ENCODE measurements around the gene ELAVL3.
"Not testable (repeated sequence)": the region's sequence is repeated elsewhere in the genome, so short reads cannot be mapped to it uniquely, and the experiment has no call there.

ELAVL3 gene

DNA sequence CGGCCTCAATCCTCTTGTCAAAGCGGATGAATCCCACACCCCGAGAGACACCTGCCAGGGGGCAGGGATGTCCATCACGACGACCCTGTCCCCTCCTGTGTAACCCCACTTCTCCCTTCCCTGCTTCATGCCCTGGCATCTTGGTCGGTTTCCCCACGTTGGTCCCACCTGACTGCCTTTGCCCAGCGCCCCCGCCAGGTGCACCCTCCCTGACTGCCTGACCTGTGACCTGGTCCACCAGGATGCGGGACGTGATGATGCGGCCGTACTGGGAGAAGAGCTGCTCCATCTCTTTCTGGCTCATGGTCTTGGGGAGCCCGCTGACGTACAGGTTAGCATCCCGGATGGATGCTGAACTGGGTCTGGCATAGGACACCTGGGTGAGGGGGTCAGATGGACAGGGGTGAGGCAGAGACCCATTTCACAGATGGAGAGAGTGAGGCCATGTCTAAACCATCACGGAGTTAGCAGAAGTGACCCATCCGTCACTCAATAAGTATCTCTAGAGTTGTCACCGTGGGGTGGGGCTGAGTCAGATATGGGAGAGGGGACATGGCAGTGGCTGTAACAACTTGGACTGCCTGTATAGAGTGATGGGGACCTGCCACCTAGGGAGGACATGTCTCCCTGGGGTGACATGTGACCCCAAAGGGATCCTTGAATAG, 22.5 kb downstream of the ELAVL3 start:
- DNase-seq: no peak

DNA sequence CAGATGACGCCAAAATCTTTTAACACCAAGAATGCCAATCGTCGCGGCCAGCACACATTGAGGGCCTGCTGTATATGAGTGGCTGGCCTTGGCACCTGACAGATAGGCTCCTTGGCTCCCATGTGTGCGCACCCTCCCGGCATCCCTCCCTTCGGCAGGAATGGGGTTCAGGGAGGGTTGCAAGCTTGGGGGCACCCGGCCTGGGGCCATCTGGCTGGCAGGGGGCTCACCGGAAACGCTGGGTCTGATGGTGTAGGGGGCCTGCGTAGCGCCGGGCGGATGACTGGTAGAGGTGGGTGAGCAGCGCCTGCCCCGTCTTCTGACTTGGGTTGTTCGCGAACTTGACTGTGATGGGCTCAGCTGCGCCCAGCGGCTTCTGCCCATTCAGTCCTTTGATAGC, 23.0 kb downstream of the ELAVL3 start:
- DNase-seq: no peak

DNA sequence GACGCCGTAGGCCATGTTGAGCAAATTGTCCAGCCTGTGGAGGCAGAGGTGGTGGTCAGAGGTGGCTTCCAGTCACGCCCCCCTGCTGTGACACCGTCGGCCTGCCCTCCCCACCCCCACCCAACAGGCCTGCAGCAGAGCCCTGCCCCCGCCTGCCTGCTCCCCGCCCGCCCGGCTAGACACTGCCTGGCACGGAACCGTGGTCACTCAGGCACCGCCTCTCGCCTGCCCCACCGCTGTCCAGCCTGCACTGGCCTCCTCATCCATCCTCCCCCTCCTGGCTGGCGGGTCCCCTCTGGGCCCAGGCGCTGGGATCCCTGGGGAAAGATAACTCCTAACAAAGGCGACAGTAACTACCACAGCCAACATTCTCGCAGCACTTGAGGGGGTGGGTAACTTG, 23.7 kb downstream of the ELAVL3 start:
- DNase-seq: no peak

DNA sequence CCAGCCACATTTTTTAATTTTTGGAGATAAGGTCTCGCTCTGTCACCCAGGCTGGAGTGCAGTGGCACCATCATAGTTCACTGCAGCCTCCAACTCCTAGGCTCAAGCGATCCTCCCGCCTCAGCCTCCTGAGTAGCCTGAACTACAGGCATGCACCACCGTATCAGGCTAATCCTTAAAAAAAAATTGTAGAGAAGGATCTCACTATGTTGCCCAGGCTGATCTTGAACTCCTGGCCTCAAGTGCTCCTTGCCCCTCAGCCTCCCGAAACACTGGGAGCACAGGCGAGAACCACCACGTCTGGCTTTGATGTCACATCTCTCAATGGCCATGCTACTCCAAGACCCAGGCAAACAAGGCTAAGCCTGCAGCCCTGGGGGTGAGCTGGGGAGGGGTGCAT, 24.2 kb downstream of the ELAVL3 start:
- no peak for DNase-seq

DNA sequence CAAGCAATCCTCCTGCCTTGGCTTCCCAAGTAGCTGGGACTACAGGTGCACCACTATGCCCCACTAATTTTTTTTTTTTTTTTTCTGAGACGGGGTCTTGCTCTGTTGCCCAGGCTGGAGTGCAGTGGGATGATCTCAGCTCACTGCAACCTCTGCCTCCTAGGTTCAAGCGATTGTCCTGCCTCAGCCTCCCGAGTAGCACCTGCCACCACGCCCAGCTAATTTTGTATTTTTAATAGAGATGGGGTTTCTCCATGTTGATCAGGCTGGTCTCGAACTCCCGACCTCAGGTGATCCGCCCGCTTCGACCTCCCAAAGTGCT, 25.7 kb downstream of the ELAVL3 start:
- DNase-seq: not testable (repeated sequence)

DNA sequence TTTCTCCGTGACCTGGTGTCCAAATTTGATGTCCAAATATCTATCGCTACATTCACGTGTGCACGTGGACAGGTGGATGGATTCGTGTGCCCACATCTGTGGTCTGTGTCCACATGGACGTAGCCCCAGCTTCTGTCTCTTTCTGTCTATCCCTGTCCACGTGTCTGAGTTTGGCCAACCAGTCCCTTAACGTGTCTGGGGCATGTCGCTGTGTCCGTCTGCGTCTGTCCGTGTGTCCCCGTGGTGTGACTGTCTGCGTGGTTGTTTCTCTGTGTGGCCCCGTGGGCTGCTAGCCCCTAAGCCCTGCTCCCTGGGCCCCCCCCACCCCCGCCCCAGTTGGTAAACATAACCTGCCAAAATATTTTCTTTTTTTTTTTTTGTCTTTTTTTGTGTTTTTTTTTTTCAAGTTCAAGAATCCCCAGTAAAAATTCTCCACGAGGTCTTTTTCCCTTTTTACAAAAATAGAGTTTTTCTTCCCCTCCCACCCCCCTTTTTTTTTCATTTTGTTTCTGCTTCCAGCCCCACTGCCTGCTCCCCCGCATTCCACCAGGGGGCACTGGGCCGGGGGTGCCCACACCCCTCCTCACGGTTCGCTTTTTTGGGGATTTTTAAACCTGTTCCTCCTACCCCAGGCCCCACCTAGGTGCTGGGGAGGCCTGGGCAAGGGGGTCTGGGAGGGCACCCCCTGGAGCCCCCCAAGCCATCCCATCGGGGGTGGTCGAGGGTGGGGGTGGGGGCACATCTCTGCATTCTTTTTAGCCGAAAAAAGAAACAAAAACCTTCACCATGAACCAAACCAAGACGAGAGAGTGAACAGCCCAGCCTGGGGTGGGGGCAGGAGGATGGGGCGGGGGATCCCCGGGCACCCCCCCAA, 27.1 kb downstream of the ELAVL3 start:
- no peak for DNase-seq

DNA sequence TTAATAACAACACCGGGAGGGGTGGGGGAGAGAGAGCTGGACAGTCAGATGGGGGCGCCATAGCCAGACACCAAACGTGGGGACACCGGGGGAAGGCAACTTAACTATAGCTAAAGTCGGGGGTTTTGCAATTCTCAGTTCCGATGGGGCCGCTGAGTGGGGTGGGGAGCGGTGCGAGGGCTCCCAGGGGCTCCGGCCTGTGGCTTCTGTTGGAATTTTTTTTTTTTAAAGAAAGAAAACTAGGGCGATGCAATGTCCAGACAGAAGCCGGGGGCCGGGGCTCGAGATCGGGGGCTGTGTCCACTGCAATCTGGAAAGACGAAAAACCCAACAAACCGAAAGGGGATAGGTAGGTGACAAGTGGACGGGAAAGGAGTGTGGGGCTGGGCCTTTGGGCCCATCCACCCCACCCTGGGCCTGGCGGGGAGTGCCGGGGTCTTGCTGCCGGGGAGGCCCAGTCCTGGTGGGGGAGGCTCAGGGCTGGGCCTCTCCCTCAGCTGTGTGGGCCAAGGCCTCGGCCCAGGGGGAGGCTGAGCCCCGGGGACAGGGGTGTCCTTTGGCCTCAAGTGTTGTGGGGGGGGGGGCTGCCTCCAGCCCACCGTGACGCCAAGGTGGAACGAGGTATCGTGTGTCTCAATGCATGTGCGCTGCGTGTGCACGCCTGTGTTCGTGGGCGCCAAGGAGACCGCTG, 28.1 kb downstream of the ELAVL3 start:
- no peak for DNase-seq

DNA sequence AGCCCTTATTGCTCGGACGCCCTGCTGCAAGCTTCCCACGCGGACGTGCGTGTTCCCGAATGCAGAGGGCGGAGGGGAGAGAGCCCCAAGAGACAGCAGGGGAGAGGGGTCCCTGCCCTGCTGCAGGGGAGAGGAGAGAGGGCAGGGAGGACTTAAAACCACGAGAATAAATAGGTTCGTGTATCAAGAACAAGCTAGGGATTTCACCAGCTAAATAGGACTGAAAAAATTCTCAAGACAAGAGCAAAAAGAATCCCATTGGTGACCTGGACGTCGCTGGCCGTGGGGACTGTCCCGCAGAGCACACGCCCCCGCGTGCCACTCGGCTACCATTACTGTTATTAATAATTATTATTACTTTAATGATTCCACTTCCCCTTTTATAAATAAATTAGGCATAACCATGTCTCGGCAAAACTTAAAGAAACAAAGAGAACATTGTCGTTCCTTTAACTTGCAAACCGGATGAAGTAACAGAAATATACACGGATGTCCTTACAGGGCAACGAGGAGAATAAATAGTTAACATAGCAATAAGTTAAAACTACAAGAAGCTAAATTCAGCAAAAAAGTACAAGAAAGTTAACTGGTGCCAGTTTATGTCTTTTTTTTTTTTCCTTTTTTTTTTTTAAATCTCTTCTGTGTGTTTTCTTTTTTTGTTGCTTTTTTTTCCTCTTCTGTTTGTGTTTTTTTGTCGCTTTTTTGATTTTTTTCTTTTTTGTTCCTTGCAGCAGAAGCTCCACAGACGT, 28.8 kb downstream of the ELAVL3 start:
- DNase-seq: no peak

DNA sequence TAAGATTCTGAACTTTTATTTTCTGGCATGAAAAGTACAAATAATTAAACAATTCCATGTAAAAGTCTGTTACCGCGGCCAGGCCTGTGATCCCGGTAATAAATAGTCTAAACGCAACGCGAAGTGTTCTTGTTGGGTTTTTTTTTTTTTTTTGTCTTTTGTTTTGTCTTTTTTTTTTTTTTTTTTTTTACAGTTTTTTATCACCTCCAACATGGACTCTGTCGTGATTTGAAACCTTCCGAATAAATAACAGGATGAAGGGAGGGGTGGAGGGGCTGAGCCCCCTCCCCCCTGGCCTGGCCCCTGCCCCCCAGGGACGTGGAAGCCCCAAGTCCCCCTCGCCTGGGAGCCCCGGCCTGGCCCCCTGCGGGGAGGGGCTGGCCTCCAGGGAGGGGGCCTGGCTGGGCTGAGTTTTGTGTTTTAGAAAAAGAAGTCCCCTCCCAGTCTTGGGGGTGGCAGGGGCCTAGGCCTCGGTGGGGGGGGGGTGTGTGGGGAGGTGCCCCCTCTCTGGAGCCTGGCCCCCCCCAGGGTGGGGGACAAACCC, 29.4 kb downstream of the ELAVL3 start:
- no peak for DNase-seq

DNA sequence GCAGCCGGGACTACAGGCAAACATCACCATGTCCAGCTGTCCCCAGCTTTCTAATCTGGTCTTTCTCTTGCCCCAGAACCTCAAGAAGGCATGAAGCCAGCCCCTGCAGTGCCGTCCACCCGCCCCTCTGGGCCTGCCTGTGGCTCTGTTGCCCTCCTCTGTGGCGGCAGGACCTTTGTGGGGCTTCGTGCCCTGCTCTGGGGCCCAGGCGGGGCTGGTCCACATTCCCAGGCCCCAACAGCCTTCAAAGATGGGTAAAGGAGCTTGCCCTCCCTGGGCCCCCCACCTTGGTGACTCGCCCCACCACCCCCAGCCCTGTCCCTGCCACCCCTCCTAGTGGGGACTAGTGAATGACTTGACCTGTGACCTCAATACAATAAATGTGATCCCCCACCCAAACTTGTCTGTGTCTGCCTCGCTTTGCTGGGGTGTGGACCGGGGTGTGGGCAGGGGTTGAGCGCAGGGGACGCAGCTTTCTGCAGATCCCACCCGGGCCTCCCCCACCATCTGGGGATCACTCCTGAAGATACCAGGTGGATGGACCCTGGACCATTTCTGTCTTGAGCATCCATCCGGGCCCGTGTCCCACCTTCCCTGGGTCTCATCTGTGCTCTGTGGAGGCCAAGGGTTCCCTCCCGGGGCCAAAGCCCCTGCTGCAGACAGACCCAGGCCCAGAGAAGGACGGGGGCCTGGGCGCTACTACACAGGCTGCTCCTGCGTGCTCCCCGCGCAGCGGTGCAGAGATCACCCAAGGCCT, 30.1 kb downstream of the ELAVL3 start:
- no peak for DNase-seq

DNA sequence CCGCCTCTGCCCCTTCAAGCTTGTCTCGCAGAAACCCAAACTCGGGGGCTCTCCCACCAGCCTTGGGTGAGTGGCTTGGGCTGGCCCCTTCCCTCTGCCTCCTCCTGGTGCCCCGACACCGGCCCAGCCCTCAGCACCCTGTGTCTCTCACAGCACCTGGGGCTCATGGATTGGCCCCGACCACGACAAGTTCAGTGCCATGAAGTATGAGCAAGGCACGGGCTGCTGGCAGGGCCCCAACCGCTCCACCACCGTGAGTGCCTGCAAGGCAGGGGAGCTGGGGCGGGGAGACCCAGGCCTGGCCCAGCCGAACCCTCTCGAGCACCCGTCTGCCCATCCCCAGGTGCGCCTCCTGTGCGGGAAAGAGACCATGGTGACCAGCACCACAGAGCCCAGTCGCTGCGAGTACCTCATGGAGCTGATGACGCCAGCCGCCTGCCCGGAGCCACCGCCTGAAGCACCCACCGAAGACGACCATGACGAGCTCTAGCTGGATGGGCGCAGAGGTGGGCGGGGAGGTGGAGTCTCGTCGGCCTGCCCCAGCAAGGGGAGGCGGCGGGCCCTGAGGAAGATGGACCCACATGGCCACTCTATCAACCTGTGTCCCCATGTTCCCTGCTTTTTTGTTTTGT, 31.8 kb downstream of the ELAVL3 start:
- no peak for DNase-seq

DNA sequence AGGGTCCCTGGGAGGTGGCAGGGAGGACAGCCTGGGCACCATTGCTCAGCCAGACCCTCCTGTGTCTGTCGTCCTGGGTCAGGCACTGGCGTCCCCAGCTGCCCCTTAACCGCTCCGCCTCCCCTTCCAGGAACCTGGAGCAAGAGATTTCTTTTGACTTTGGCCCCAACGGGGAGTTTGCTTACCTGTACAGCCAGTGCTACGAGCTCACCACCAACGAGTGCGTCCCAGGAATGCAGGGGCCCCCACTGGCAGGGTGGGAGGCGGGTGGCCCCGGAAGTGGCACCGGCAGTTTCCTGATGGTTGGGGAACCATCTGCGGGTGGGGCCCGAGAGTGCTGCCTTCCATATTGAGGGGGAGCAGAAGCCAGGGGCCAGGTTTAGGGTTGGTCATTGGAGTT, 32.4 kb downstream of the ELAVL3 start:
- DNase-seq: no peak

DNA sequence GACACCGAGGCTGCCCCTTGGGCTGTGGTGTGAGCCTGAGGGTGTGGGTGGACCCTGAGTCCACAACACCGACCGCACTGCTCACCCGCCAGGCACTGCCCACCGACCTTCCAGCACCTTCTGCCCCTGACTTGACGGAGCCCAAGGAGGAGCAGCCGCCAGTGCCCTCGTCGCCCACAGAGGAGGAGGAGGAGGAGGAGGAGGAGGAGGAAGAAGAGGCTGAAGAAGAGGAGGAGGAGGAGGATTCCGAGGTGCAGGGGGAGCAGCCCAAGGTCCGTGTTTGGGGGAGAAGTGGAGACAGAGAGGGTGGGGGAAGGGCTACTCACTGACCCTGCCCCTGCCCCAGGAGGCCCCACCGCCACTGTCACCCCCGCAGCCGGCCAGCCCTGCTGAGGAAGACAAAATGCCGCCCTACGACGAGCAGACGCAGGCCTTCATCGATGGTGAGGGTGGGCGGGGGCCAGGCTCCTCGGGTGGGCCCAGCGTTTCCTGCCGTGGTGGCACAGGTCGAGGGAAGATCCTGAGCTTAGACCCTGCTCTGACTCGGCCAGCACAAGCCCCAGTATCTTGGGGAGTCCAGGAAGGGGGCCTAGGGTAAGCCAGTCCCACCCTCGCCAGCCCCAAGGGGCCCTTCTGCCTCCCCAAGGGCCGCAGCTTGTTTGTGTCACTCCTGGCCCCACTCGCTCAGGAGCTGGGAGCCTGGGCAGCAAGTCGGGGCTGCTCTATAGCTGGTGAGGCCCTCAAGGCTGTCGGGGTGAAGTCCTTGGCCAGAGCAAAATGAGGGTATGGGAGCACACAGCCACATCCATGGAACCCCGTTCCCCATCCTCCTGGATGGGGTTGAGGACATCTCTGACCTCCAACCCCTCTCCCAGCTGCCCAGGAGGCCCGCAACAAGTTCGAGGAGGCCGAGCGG, 33.2 kb downstream of the ELAVL3 start:
- no peak for DNase-seq

DNA sequence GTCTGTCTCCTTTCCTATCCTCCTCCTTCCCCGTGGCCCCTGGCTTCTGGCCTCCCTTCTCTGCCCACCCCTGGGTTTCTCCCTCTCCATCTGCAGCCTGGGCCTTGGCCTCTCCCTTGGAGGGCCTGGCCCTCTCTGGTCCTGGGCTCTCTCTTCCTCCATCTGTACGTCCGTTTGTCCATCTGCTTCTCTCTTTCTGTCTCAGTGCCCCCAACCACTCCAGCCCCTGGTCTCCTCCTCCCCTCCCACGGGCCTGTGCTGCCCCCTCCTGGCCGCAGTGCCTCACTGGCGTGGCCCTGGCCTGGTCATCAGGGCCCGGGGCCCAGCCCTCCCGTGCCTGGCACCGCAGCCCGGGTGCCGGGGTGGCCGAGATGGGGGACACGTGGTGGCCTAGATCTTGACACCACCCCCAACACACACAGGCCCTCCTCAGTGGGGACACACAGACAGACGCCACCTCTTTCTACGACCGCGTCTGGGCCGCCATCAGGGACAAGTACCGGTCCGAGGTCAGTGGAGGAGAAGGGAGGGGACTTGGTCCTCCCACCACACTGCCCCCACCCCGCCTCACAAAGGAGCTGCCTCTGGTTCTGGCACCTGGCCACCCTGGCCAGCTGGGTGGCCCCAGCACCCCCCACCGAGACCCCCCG, 34.1 kb downstream of the ELAVL3 start:
- DNase-seq: no peak

DNA sequence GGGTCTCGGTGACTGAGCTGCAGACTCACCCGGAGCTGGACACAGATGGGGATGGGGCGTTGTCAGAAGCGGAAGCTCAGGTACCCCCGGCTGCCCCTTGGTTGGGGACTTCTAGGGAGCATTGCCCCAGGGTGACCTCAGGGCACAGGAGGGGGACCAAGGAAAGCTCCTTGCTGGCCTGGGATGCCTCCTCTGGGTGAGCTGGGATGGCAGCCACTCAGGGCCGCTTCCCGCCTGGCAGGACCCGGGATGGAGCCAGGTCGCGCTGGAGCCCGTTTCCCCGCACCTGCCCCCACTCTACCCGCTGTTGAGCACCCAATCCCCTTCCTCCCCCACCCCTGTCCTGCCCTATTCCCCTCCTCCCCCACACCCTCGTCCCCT, 34.6 kb downstream of the ELAVL3 start:
- no peak for DNase-seq

DNA sequence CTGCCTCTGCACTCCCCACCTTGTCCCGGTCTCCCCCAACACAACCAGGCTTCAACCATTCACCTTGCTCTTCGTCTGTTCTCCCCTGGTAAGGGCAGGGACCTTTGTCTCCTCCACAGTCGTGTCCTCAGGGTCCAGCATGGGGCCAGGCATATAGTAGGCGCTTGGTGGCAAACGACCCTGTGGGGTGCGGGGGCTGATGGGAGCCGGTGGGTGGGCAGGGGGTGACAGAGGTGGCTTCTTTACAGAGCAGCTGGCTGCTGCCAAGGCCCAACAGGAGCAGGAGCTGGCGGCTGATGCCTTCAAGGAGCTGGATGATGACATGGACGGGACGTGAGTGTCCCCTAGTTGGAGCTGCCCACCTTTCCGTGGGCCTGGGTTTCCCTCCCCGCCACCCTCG, 35.7 kb downstream of the ELAVL3 start:
- no peak for DNase-seq

DNA sequence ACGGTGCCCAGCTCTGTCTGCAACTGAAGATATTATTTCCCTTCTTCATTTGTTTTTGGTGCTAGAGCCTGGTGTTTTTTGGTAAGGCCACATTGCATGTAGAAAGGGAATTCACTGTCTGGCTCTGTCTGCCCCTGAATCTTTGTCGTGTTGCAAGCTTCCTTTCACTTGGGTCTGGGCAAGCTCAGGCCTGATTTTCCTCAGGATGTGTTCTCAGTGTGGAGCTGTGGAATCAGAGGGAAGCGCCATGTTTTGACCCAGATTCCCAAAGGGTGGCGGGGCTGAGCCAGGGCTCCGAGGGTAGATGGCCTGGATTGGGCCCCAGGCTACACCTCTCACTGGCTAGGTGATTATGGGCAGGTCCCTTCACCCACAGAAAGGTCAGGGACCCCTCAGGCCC, 36.8 kb downstream of the ELAVL3 start:
- no peak for DNase-seq

DNA sequence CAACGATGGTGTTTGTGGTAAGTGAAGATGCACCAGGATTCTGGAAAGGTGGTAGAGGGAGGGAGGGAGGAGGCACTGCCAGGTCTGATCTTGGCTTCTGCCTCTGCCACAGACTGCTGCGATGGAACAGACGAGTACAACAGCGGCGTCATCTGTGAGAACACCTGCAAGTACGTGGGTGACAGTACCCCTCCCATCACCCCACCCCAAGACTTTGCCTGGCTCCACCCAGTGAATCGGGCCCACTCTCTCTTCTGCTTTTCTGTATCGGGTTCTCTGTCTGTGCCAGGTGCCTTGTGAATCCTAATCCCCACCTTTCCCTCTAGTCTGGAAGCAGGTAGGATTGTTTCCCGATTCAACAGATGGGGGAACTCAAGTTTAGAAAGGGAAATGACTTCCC, 42.9 kb downstream of the ELAVL3 start:
- DNase-seq: no peak

DNA sequence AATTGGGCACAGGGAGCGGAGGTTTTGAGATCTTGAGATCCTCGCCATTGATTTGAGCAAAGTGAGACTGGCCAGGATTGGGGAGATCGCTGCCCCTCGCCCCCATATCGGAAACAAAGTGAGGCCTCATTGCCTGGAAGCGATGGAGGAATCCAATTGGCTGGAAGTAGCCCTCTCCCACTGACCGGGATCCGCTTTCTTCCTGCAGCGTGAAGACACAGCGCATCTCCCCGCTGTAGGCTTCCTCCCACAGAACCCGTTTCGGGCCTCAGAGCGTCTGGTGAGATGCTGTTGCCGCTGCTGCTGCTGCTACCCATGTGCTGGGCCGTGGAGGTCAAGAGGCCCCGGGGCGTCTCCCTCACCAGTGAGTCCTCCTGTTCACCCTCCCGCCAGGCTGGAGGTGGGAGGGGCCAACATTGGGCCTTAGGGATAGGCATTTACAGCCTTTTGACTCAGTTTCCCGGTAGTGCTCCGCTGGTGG, 45.0 kb downstream of the ELAVL3 start:
- no peak for DNase-seq
